ENCODE measurements around the gene TES. TPM values are rescaled to one million over a fixed set of nuclear protein-coding genes. Genes with fewer than 3 reads are reported as not detected.

The TES gene
- total and polyA plus RNA-seq, 2 of the 13 experiments (the other 11 are each of a cell fraction or from before 2014, with no cell fraction given) = 21.6 to 23.0 TPM

GRCh38 chr7:116210345-116211005, at the start of gene TES (continued):
- no peak for TF ChIP-seq SMAD3 (CRISPR knock-in tag; IDR thresholded peaks at IDR 0.05)
- no peak for TF ChIP-seq CHD4 (IDR thresholded peaks at IDR 0.05; ENCODE audit: borderline replicate concordance, low read length)
- TF ChIP-seq ZNF83 (CRISPR knock-in tag; IDR thresholded peaks at IDR 0.05; ENCODE audit: borderline replicate concordance) = no peak
- no peak for TF ChIP-seq THAP7 (CRISPR knock-in tag; IDR thresholded peaks at IDR 0.05)
- no peak for TF ChIP-seq MTA1 (CRISPR knock-in tag; IDR thresholded peaks at IDR 0.05; ENCODE audit: borderline replicate concordance)
- peak; percentile 14; the same call in 1 of the 2 replicates for TF ChIP-seq ZNF788 (CRISPR knock-in tag; IDR thresholded peaks at IDR 0.05; ENCODE audit: borderline replicate concordance)
- peak; percentile 19 for TF ChIP-seq ASH2L (IDR thresholded peaks at IDR 0.05; ENCODE audit: insufficient read length, low read depth, low read length)
- TF ChIP-seq ZNF660 (CRISPR knock-in tag; IDR thresholded peaks at IDR 0.05; ENCODE audit: borderline replicate concordance, low read depth) = no peak
- TF ChIP-seq ZNF691 (CRISPR knock-in tag; IDR thresholded peaks at IDR 0.05; ENCODE audit: borderline replicate concordance, low read depth) = no peak
- TF ChIP-seq NCOR1 (IDR thresholded peaks at IDR 0.05; ENCODE audit: borderline replicate concordance, low read length) = no peak
- TF ChIP-seq HNRNPH1 (optimal IDR thresholded peaks at IDR 0.05; ENCODE audit: low read depth, low read length) = no peak
- no peak for TF ChIP-seq SIN3B (IDR thresholded peaks at IDR 0.05; ENCODE audit: low read length)
- no peak for TF ChIP-seq MZF1 (CRISPR knock-in tag; IDR thresholded peaks at IDR 0.05; ENCODE audit: borderline replicate concordance)
- TF ChIP-seq SALL1 (CRISPR knock-in tag; IDR thresholded peaks at IDR 0.05) = peak; percentile 30; the same call in 1 of the 2 replicates
- TF ChIP-seq ZNF547 (CRISPR knock-in tag; IDR thresholded peaks at IDR 0.05) = no peak
- TF ChIP-seq MTF1 (CRISPR knock-in tag; IDR thresholded peaks at IDR 0.05) = no peak
- TF ChIP-seq ZNF432 (CRISPR knock-in tag; IDR thresholded peaks at IDR 0.05; ENCODE audit: borderline replicate concordance) = no peak
- no peak for TF ChIP-seq CSRNP2 (CRISPR knock-in tag; conservative IDR thresholded peaks at IDR 0.05; ENCODE audit: low read depth)
- TF ChIP-seq EED (CRISPR knock-in tag; IDR thresholded peaks at IDR 0.05) = no peak
- TF ChIP-seq FOXM1 (CRISPR knock-in tag; IDR thresholded peaks at IDR 0.05) = no peak
- TF ChIP-seq GFI1 (CRISPR knock-in tag; IDR thresholded peaks at IDR 0.05; ENCODE audit: borderline replicate concordance) = no peak
- no peak for TF ChIP-seq TFAP4 (IDR thresholded peaks at IDR 0.05; ENCODE audit: borderline replicate concordance, low read depth)
- TF ChIP-seq SETDB1 (CRISPR knock-in tag; IDR thresholded peaks at IDR 0.05; ENCODE audit: borderline replicate concordance) = no peak
- no peak for TF ChIP-seq ZBTB3 (CRISPR knock-in tag; IDR thresholded peaks at IDR 0.05; ENCODE audit: borderline replicate concordance, low read depth)
- TF ChIP-seq MNT (IDR thresholded peaks at IDR 0.05) = no peak

Measured in HepG2 (cell line).